Lung (tissue), 12 donors: ENCODE results near the gene CIRBP. TPM values are rescaled to one million over a fixed set of nuclear protein-coding genes. Genes with fewer than 3 reads are reported as not detected.

Source experiments
- ATAC-seq: fragments of 200-7000 bp; cut with Tn5 transposase; one replicate; pipeline ENCODE4 v1.9.1; 2020; ENCODE audit warnings: moderate number of reproducible peaks; ENCODE audit not compliant: insufficient read depth, low FRiP score
- DNase-seq, 3 donors: peaks; one replicate each; pipeline ENCODE4 v3.0.0-alpha.2; 2013 to 2017
- H3K27ac ChIP-seq, 2 donors: one replicate each; pipeline ENCODE4 v1.5.1; 2013; ENCODE audit warnings: mild to moderate bottlenecking in 2 of 2, moderate library complexity in 2 of 2, control low read depth in 1 of 2, inconsistent platforms in 1 of 2, low read depth in 1 of 2, low read length in 1 of 2
- H3K27me3 ChIP-seq, 3 donors: one replicate each; pipeline ENCODE4 v1.5.1; 2013; ENCODE audit warnings: low read length in 2 of 3; ENCODE audit not compliant: control insufficient read depth in 3 of 3, insufficient read depth in 3 of 3
- H3K36me3 ChIP-seq, 4 donors: one replicate each; pipeline ENCODE4 v1.5.1; 2013; ENCODE audit warnings: low read length in 4 of 4, mild to moderate bottlenecking in 1 of 4, moderate library complexity in 1 of 4; ENCODE audit not compliant: control insufficient read depth in 4 of 4, insufficient read depth in 4 of 4
- H3K4me1 ChIP-seq, 5 donors: one replicate each; pipeline ENCODE4 v1.5.1; 2013; ENCODE audit warnings: low read length in 5 of 5, mild to moderate bottlenecking in 2 of 5, moderate library complexity in 1 of 5; ENCODE audit not compliant: control insufficient read depth in 5 of 5, insufficient read depth in 5 of 5
- H3K4me3 ChIP-seq: one replicate; pipeline ENCODE4 v1.5.1; 2013; ENCODE audit warnings: mild to moderate bottlenecking, control low read depth, moderate library complexity
- H3K9ac ChIP-seq, 2 donors: one replicate each; pipeline ENCODE4 v1.5.1; 2013; ENCODE audit warnings: low read length in 2 of 2, control low read depth in 1 of 2; ENCODE audit not compliant: insufficient read depth in 1 of 2
- H3K9me3 ChIP-seq, 4 donors: one replicate each; pipeline ENCODE4 v1.5.1; 2013; ENCODE audit warnings: low read length in 3 of 4, mild to moderate bottlenecking in 1 of 4, moderate library complexity in 1 of 4; ENCODE audit not compliant: control insufficient read depth in 4 of 4, insufficient read depth in 3 of 4
- CTCF ChIP-seq: IDR thresholded peaks from 2 replicates; pipeline ENCODE4 v1.5.1; 2012; ENCODE audit warnings: mild to moderate bottlenecking; ENCODE audit errors: control extremely low read depth, extremely low read depth
- WGBS, 2 donors: extraction: QIAGEN DNeasy Blood & Tissue Kit; methylation state at CpG; one replicate each; pipeline ENCODE4 v1.1.7; 2013; 5-methylcytosine and 5-hydroxymethylcytosine counted together
- polyA plus RNA-seq, 2 donors: library from polyadenylated mRNA; stranded (reverse); fragments of 200-250 nt; gene quantifications; one replicate each; pipeline ENCODE4 v1.2.1, GENCODE V29; 2013
- total RNA-seq, 2 donors: library from RNA; depleted of rRNA in 1 of 2; stranded (reverse); fragments of >200 nt in 1 of 2; gene quantifications; one replicate each; pipeline ENCODE4 v1.2.1, GENCODE V29; 2014 to 2021
- donor health status: control.
- donor health status: control.
- donor health status: Bipolar disorder and iron deficiency.
- donor health status: healthy.
- donor health status: DM: yes; HTN: yes; CAD: no.

CIRBP gene
- total and polyA plus RNA-seq, 4 donors, result 313 to 488 (median 439) TPM

GRCh38 chr19:1309977-1310852 lies 41.1 kb downstream of the CIRBP start:
- no peaks in the 10 kb centered on the region for H3K4me1 ChIP-seq
- no peak for TF ChIP-seq CTCF
- no peak overlapping the region for H3K27ac ChIP-seq
- H3K27me3 ChIP-seq, result peaks cover 2 to 8% (median 3%) of the 10 kb centered on the region in 3 donors
- DNase-seq (no peak), ATAC-seq (no peak)
- WGBS, 2 donors, result 69 to 82% methylated on average over 26 to 28 of the region's 28 CpGs
- H3K36me3 ChIP-seq, result no peaks in the 10 kb centered on the region
- no peaks in the 10 kb centered on the region for H3K9me3 ChIP-seq
- no peak overlapping the region for H3K4me3 ChIP-seq
- no peak overlapping the region for H3K9ac ChIP-seq

DNA sequence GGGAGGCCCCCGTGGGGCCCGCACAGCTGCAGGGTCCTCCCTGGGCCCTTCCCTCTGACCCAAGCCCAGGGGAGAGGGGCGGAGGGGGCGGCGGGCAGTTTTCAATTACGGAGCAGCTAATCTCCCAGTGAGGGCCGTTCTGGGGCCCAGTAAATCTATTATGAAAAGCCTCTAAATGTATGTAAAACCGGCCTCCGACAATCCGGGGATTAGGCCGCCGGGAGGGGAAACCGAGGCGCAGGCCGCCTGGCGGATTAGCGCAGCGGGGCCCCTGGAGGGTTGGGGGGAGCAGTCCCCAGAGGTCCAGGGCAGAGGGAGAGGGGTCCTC lies 41.7 kb downstream of the CIRBP start:
- Histone ChIP-seq H3K9me3 (no peaks in the 10 kb centered on the region), H3K27me3 (peaks cover 2 to 8% (median 5%) of the 10 kb centered on the region in 3 donors), H3K36me3 (no peaks in the 10 kb centered on the region), H3K4me1 (peaks cover 0 to 3% (median 0%) of the 10 kb centered on the region in 5 donors), H3K27ac (no peak overlapping the region), H3K9ac (no peak overlapping the region), H3K4me3 (no peak overlapping the region)
- 86 to 94% methylated on average over 18 of the region's 18 CpGs for WGBS, 2 donors
- TF ChIP-seq CTCF, result no peak
- DNase-seq, result no peak
- no peak for ATAC-seq

DNA sequence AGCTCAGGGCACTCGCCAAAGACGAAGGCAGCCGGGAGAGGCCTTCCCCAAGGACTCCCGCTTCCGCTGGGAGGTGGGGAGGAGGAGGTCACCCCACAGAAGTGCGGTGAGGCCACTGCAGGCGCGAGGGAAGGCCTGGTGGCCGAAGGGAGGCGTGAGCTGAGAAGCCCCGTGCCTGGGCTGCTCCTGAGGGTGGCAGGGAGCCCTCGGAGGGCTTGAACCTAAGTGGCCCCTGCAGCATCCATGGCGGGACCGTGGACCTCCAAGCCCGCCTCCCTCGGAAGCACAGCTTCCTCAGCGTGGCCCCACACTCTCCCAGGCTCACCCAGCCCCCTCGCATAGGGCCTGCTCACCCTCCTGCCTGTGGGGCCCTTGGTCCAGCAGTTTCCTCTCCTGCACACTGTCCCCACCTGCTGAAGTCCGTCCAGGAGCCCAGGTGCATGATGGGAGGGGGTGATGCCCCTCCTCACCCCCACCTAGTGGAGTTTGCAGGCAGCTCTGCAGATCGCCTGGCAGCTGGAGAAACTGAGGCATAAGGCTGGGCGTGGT lies 42.5 kb downstream of the CIRBP start:
- DNase-seq, result no peak
- H3K9ac ChIP-seq, result no peak overlapping the region
- no peak for TF ChIP-seq CTCF
- H3K36me3 ChIP-seq, result no peaks in the 10 kb centered on the region
- ATAC-seq, result no peak
- no peak overlapping the region for H3K4me3 ChIP-seq
- peaks cover 0 to 5% (median 0%) of the 10 kb centered on the region in 4 donors for H3K9me3 ChIP-seq
- WGBS, 2 donors, result 64 to 71% methylated on average over 21 of the region's 21 CpGs
- H3K27ac ChIP-seq, result no peak overlapping the region
- peaks cover 0 to 8% (median 0%) of the 10 kb centered on the region in 5 donors for H3K4me1 ChIP-seq
- peaks cover 6 to 13% (median 10%) of the 10 kb centered on the region in 3 donors for H3K27me3 ChIP-seq
